Measurements from ENCODE around the gene ZNF83.
"Not testable (repeated sequence)": the region's sequence is repeated elsewhere in the genome, so short reads cannot be mapped to it uniquely, and the experiment has no call there.

The ZNF83 gene

DNA sequence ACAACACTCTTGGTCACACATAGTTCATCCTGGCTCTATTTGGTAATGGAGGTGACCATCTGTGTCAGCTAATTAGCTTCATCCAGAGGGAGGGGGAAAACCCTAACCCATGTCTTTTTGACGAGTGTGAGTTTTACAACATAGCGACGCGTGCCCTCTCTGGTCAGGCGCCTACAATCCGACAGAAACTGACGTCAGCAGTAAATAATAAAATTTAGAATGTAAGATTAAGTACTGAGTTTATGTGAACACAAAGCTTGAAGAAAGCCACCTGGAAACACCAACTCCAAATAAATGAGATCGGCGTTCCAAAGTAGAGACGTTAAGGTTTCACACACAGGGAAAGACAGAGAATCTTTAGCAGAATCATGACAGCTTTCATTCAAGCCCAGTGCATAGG, 1.8 kb upstream of the ZNF83 start:
- Histone ChIP-seq H3K27me3 (replicated peaks; ENCODE audit: control insufficient read depth, insufficient read depth, low read length) (no peaks in the 10 kb centered on the region), H3K4me3 (replicated peaks; ENCODE audit: low read depth, low read length) (no peak overlapping the region), H3K36me3 (ENCODE audit: control insufficient read depth, insufficient read depth, low read length) (no peaks in the 10 kb centered on the region)
- no peak for DNase-seq (ENCODE audit: extremely low read depth, insufficient read length)
- TF ChIP-seq, protein P1, sequence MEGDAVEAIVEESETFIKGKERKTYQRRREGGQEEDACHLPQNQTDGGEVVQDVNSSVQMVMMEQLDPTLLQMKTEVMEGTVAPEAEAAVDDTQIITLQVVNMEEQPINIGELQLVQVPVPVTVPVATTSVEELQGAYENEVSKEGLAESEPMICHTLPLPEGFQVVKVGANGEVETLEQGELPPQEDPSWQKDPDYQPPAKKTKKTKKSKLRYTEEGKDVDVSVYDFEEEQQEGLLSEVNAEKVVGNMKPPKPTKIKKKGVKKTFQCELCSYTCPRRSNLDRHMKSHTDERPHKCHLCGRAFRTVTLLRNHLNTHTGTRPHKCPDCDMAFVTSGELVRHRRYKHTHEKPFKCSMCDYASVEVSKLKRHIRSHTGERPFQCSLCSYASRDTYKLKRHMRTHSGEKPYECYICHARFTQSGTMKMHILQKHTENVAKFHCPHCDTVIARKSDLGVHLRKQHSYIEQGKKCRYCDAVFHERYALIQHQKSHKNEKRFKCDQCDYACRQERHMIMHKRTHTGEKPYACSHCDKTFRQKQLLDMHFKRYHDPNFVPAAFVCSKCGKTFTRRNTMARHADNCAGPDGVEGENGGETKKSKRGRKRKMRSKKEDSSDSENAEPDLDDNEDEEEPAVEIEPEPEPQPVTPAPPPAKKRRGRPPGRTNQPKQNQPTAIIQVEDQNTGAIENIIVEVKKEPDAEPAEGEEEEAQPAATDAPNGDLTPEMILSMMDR (IDR thresholded peaks at IDR 0.05; ENCODE audit: insufficient read depth, low read length, poor library complexity, severe bottlenecking) = no peak

DNA sequence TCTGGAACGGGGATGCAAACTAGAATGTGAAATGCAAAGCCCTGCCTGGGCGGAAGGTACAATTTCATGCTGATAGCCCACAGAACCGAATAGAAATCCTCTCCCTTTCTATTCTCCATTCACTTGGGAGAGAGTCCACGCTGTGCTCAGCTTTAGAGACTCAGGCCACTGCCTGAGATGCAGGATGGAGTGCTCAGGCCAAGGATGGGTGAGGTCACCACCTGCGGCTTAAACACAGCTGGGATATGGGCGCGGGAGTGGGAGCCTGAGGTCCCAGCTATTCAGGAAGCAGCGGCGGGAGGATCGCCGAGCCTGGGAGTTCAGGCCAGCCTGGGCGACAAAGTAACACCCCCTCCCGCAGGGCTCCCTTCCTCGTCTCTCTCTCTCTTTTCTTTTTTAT, 446 bp upstream of the ZNF83 start:
- TF ChIP-seq, protein P1 (IDR thresholded peaks at IDR 0.05; ENCODE audit: insufficient read depth, low read length, poor library complexity, severe bottlenecking) = no peak
- H3K36me3 ChIP-seq (ENCODE audit: control insufficient read depth, insufficient read depth, low read length) = no peaks in the 10 kb centered on the region
- no peak for DNase-seq (ENCODE audit: extremely low read depth, insufficient read length)
- H3K4me3 ChIP-seq (replicated peaks; ENCODE audit: low read depth, low read length) = peak overlapping the region; percentile 68
- H3K27me3 ChIP-seq (replicated peaks; ENCODE audit: control insufficient read depth, insufficient read depth, low read length) = no peaks in the 10 kb centered on the region

DNA sequence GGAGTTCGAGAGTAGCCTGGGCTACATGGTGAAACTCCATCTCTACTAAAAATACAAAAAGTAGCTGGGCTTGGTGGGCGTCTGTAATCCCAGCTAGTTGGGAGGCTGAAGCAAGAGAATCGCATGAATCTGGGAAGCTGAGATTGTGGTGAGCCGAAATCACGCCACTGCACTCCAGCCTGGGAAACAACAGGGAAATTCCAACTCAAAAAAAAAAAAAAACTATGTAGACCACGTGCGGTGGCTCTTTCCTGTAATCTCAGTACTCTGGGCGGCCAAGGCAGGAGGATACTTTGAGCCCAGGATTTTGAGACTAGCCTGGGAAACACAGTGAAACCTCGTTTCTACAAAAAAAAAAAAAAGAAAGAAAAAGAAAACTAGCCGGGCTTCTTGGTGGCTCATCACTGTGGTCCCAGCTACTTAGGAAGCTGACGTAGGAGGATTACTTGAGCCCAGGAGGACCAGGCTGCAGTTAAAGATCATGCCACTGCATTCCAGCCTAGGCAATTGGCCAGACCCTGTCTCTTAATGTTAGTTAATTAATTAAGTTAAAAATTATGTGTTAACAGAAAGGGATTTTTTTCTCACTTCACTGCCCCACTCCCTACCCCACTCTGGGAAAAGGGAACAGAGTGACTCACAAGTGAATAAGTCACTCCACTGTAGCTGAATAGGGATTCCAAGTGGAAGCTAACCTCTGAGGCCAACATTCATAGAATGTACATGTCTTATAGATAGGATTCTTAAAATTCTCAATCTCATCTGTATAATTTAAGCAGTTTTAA, 2.2 kb downstream of the ZNF83 start:
- TF ChIP-seq, protein P1 (IDR thresholded peaks at IDR 0.05; ENCODE audit: insufficient read depth, low read length, poor library complexity, severe bottlenecking) = no peak
- no peak for DNase-seq (ENCODE audit: extremely low read depth, insufficient read length)
- H3K36me3 ChIP-seq (ENCODE audit: control insufficient read depth, insufficient read depth, low read length) = no peaks in the 10 kb centered on the region
- no peak overlapping the region for H3K4me3 ChIP-seq (replicated peaks; ENCODE audit: low read depth, low read length)
- no peaks in the 10 kb centered on the region for H3K27me3 ChIP-seq (replicated peaks; ENCODE audit: control insufficient read depth, insufficient read depth, low read length)

DNA sequence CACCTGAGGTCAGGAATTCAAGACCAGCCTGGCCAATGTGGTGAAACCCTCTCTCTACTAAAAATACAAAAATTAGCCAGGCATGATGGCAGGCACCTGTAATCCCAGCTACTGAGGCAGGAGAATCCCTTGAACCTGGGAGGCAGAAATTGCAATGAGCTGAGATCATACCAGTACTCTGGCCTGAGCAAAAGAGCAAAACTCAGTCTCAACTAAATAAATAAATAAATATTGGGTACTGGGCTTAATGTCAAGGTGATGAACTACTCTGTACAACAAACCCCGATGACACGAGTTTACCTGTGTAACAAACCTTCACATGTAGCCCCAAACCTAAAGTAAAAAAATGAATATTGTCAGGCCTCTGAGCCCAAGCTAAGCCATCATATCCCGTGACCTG, 10.7 kb downstream of the ZNF83 start:
- not testable (repeated sequence) for H3K4me3 ChIP-seq (replicated peaks; ENCODE audit: low read depth, low read length); H3K27me3 ChIP-seq (replicated peaks; ENCODE audit: control insufficient read depth, insufficient read depth, low read length); H3K36me3 ChIP-seq (ENCODE audit: control insufficient read depth, insufficient read depth, low read length); DNase-seq (ENCODE audit: extremely low read depth, insufficient read length)

DNA sequence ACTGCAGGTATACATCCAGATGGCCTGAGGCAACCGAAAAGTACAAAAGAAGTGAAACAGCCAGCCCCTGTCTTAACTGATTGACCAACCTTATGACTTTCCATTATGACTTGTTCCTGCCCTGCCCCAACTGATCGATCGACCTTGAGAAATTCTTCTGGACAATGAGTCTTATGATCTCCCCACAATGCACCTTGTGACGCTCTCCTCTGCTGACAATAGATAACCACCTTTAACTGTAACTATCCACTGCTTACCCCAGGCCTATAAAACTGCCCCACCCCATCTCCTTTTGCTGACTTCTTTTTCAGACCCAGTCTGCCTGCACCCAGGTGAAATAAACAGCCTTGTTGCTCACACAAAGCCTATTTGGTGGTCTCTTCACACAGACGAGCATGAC, 11.2 kb downstream of the ZNF83 start:
- TF ChIP-seq, protein P1 (IDR thresholded peaks at IDR 0.05; ENCODE audit: insufficient read depth, low read length, poor library complexity, severe bottlenecking) = no peak
- no peak for DNase-seq (ENCODE audit: extremely low read depth, insufficient read length)
- H3K4me3 ChIP-seq (replicated peaks; ENCODE audit: low read depth, low read length) = no peak overlapping the region
- H3K36me3 ChIP-seq (ENCODE audit: control insufficient read depth, insufficient read depth, low read length) = no peaks in the 10 kb centered on the region; the same call in 1 of the 2 replicates
- H3K27me3 ChIP-seq (replicated peaks; ENCODE audit: control insufficient read depth, insufficient read depth, low read length) = no peaks in the 10 kb centered on the region

DNA sequence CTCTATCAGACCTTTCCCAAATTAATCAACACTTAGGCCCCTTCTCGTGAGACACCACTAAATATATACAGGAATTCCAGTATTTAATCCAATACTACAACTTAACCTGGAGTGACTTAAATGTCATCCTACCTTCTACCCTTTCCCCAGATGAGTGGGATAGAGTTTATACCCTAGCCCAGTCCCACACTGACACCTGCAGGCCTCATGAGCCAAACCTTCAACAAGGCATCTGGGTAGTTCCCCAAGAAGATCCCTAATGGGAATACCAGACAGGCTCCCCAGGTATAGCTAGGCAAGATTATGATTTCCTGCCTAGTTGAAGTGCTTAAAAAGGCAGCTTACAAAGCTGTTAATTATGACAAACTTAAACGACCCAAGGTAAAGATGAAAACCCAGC, 15.9 kb downstream of the ZNF83 start:
- DNase-seq (ENCODE audit: extremely low read depth, insufficient read length) = no peak
- Histone ChIP-seq H3K4me3 (replicated peaks; ENCODE audit: low read depth, low read length) (no peak overlapping the region), H3K27me3 (replicated peaks; ENCODE audit: control insufficient read depth, insufficient read depth, low read length) (no peaks in the 10 kb centered on the region), H3K36me3 (ENCODE audit: control insufficient read depth, insufficient read depth, low read length) (no peaks in the 10 kb centered on the region; the same call in none of the 2 replicates)
- TF ChIP-seq, protein P1 (IDR thresholded peaks at IDR 0.05; ENCODE audit: insufficient read depth, low read length, poor library complexity, severe bottlenecking) = no peak

All from GM06990 (cell line).